C4-2B (cell line): ENCODE measurements around the gene KLK1.

Experiments
- ZFX ChIP-seq: fragments of 450-650 bp; IDR thresholded peaks from 2 replicates; pipeline ENCODE4 v1.6.1; 2017
- TF ChIP-seq, protein P1 (sequence below): fragments of 450-650 bp; conservative IDR thresholded peaks from 2 replicates; pipeline ENCODE4 v1.5.1; 2017; ENCODE audit warnings: mild to moderate bottlenecking

DNA sequence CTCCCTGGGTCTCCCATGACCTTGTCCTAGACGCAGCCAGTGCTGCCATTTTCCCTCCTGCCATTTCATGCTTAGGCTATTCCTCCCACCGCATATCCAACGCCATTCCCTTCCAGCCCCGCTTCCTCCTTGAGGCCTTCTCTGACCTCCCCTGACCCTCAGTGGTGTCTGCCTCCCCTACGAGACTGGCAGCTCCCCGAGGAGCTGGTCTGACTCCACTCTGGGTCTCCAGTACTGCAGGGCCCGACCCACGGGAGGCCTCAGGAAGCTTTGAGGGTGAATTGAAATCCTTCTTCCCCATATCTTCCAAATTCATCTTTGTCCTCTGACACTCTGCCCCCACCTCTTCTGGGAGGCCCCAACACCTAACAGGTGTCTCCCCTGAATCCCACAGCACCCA, 9.1 kb upstream of the KLK1 start:
- TF ChIP-seq, protein P1, sequence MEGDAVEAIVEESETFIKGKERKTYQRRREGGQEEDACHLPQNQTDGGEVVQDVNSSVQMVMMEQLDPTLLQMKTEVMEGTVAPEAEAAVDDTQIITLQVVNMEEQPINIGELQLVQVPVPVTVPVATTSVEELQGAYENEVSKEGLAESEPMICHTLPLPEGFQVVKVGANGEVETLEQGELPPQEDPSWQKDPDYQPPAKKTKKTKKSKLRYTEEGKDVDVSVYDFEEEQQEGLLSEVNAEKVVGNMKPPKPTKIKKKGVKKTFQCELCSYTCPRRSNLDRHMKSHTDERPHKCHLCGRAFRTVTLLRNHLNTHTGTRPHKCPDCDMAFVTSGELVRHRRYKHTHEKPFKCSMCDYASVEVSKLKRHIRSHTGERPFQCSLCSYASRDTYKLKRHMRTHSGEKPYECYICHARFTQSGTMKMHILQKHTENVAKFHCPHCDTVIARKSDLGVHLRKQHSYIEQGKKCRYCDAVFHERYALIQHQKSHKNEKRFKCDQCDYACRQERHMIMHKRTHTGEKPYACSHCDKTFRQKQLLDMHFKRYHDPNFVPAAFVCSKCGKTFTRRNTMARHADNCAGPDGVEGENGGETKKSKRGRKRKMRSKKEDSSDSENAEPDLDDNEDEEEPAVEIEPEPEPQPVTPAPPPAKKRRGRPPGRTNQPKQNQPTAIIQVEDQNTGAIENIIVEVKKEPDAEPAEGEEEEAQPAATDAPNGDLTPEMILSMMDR = no peak
- no peak for TF ChIP-seq ZFX
